Kidney epithelial cell (primary cell): Measurements from ENCODE around the gene CAPG. TPM values are rescaled to one million over a fixed set of nuclear protein-coding genes. Genes with fewer than 3 reads are reported as not detected.
"Not testable (repeated sequence)": the region's sequence is repeated elsewhere in the genome, so short reads cannot be mapped to it uniquely, and the experiment has no call there.

Source experiments
- DNase-seq: peaks from one replicate; pipeline ENCODE4 v3.0.0-alpha.2; 2010; ENCODE audit warnings: low read depth
- H3K27me3 ChIP-seq: 2 replicates; pipeline ENCODE4 v1.6.0; 2011; ENCODE audit warnings: low read length; ENCODE audit not compliant: control insufficient read depth, insufficient read depth
- H3K36me3 ChIP-seq: 2 replicates; pipeline ENCODE4 v1.5.1; 2011; ENCODE audit warnings: low read length; ENCODE audit not compliant: control insufficient read depth, insufficient read depth
- H3K4me3 ChIP-seq: 2 replicates; pipeline ENCODE4 v1.5.1; 2011; ENCODE audit warnings: low read depth, mild to moderate bottlenecking, control low read depth, low read length
- total RNA-seq: library from RNA; depleted of rRNA; stranded (reverse); fragments of >200 nt; gene quantifications from 2 replicates; pipeline ENCODE4 v1.2.3, GENCODE V29; 2015
- TF ChIP-seq, protein P1 (sequence below): IDR thresholded peaks from 2 replicates; pipeline ENCODE4 v1.5.1; 2011; ENCODE audit warnings: mild to moderate bottlenecking, moderate library complexity, low read length, control low read depth, inconsistent platforms; ENCODE audit not compliant: insufficient read depth, poor library complexity, severe bottlenecking

CAPG gene
- total RNA-seq, 1 donor from 2014 or later: 284 TPM

DNA sequence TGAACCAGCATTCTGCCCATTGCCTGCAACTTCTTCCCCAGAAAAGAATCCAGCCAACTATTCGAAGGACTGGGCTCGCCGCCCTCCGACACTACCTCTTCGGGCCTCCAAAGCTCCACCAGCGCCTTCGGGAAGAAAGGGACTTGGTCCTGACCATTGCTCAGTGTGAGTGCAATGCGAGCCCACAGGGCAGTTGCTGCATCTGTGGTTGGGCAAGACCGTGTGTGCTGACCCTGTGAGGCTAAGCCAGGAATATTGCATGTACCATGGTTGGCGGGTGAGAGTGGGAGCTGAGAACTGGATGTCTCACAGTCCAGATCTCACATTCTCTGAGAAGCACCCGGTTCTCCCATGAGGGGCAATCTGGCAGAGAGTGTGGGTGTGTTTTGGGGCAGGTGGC lies 39.1 kb downstream of the CAPG start:
- no peaks in the 10 kb centered on the region for H3K27me3 ChIP-seq
- no peaks in the 10 kb centered on the region for H3K36me3 ChIP-seq
- H3K4me3 ChIP-seq: no peak overlapping the region
- DNase-seq: no peak
- TF ChIP-seq, protein P1, sequence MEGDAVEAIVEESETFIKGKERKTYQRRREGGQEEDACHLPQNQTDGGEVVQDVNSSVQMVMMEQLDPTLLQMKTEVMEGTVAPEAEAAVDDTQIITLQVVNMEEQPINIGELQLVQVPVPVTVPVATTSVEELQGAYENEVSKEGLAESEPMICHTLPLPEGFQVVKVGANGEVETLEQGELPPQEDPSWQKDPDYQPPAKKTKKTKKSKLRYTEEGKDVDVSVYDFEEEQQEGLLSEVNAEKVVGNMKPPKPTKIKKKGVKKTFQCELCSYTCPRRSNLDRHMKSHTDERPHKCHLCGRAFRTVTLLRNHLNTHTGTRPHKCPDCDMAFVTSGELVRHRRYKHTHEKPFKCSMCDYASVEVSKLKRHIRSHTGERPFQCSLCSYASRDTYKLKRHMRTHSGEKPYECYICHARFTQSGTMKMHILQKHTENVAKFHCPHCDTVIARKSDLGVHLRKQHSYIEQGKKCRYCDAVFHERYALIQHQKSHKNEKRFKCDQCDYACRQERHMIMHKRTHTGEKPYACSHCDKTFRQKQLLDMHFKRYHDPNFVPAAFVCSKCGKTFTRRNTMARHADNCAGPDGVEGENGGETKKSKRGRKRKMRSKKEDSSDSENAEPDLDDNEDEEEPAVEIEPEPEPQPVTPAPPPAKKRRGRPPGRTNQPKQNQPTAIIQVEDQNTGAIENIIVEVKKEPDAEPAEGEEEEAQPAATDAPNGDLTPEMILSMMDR: no peak

DNA sequence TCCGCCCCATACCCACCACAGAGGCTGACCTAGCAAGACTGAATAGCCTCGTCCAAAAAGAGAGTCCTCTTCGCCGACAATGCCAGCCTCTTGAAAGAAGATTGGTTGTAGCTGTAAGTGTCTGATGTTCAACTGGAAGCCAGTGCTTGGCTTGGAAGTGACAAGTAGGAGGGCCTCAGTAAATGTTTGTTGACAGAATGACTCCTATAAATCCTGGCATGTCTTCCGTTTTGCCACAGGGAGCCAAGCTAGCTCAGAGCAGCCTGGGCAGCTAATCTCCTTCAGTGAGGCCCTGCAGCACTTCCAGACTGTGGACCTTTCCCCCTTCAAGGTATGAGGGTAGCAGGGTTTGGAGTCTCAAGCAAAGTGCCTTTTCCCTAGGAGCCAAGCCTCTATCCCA lies 40.7 kb downstream of the CAPG start:
- no peak for DNase-seq
- H3K4me3 ChIP-seq: no peak overlapping the region
- no peaks in the 10 kb centered on the region for H3K27me3 ChIP-seq
- H3K36me3 ChIP-seq: no peaks in the 10 kb centered on the region
- TF ChIP-seq, protein P1: no peak

DNA sequence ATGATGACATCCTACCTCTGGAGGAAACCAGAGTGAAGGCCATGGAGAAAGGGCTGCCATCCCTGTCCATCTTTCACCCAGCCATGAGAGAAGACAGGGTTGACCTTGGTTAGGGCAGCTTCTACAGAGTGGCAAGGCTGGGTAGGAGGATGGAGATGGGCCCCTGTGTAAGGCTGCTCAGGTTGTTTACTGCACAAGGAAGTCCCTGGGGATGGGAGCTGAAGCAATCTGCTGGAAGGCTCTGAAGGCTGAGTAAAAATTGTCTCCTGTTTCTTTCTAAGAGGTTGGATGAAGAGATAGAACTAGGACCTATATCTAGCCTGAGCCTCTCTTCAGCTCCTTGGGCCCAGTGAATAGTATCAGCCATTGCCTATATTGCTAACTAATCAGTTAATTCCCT lies 41.2 kb downstream of the CAPG start:
- TF ChIP-seq, protein P1: no peak
- Histone ChIP-seq H3K4me3 (no peak overlapping the region), H3K36me3 (no peaks in the 10 kb centered on the region), H3K27me3 (no peaks in the 10 kb centered on the region)
- no peak for DNase-seq

DNA sequence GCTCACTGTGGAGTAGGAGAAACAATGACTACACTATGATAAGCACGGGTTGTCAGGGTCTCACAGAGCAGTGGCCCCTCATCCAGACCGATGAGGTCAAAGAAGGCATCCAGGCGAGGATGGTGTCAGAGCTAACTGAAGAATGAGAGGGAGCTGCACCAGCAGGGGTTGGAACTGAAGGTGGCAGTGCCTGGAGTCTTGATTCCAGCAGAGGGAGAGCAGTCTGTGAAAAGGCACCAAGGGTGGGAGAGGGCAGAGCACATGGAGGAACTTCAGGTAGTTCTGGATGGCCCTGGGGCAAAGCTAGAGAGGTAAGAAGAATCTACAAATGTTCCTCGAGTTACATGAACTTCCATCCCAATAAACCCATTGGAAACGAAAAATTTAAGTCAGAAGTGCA lies 43.0 kb downstream of the CAPG start:
- H3K36me3 ChIP-seq: no peaks in the 10 kb centered on the region
- H3K4me3 ChIP-seq: no peak overlapping the region
- no peak for DNase-seq
- H3K27me3 ChIP-seq: no peaks in the 10 kb centered on the region
- TF ChIP-seq, protein P1: no peak

DNA sequence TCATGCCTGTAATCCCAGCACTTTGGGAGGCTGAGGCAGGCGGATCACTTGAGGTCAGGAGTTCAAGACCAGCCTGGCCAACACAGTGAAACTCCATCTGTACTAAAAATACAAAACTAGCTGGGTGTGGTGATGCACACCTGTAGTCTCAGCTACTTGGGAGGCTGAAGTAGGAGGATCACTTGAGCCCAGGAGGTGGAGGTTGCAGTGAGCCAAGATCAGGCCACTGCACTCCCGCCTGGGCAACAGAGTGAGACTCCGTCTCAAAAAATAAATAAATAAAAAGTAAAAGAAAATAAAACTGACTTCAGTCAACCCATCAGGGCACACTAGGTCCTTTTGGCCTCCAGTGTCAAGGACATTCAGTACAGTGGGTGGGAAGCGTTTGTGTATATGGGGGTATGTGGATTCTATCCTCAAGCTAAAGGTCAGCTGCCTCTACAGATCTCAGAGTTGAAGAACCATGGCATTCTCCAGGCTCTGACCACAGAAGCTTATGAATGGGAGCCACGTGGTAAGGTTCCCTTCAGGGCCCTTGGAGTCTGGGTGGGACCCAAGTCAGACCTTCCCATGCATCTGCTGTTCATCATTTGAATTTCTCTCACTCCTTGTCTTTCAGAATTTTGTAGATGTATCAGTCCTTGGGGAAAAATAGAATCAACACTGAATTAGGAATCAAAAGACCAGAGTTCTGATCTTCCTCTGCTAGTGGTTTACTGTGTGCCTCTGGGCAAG lies 47.3 kb downstream of the CAPG start:
- not testable (repeated sequence) for H3K4me3 ChIP-seq, H3K36me3 ChIP-seq, DNase-seq, H3K27me3 ChIP-seq

DNA sequence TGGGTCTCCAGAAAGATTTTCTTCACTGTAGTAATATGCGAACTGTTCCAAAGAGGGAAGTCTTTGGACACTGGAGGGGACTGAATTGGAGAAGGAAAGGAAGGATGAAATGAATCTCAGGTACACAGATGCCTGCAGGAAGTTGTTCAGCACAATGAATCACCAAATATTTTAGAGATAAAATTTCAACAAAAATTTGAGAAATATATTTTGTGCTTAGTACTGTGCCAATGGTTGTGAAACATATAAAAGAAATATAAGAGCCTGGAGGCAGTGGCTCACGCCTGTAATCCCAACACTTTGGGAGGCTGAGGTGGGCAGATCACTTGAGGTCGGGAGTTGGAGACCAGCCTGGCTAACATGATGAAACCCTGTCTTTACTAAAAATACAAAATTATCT lies 52.4 kb downstream of the CAPG start:
- no peaks in the 10 kb centered on the region for H3K27me3 ChIP-seq
- no peak overlapping the region for H3K4me3 ChIP-seq
- no peak for DNase-seq
- TF ChIP-seq, protein P1: no peak
- no peaks in the 10 kb centered on the region for H3K36me3 ChIP-seq
